Medulla oblongata (tissue), 1 donor: ENCODE results near the gene CDH23.
A peak's percentile ranks its signal among the peaks of the same experiment; 100 is the strongest.

Experiments
- DNase-seq: peaks from one replicate; pipeline ENCODE4 v3.0.0-alpha.2; 2015; ENCODE audit errors: extremely low spot score

CDH23 gene

DNA sequence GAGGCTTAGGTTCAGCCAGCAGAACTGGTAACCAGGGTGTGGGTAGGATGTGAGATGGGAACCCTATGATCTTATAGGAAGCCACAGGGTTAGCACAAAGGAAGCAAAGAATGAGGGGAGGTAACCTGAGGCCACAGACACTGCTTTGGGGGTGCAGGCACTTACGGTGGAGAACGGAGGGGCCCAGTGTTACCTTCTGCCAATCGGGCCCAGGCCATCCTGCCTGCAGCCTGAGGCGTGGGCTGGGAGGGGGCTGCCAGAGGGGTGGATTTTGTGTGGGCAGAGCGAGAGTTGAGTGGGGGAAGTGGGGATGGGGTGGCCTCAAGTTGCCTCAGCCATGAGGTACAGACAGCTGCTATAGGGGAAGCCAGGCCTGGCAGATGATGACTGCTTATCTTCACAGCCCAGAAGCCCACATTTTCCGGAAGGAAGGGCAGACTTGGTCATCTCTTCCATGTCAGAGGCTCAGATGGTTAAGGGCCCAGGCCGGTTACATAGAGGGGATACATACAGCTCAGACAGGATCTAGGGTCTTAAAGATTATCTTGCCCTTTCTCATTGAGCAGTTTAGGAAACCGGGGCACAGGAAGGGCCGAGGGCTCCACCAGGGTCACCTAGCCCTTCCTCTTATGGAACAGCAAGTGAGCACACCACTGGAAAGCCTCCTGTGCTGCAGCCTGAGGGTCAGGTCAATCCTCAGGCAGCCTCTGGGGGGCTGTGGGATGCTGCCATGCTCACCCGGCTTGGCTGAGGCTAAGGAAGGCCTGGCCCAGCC is 401.0 kb downstream of the CDH23 start:
- no peak for DNase-seq

DNA sequence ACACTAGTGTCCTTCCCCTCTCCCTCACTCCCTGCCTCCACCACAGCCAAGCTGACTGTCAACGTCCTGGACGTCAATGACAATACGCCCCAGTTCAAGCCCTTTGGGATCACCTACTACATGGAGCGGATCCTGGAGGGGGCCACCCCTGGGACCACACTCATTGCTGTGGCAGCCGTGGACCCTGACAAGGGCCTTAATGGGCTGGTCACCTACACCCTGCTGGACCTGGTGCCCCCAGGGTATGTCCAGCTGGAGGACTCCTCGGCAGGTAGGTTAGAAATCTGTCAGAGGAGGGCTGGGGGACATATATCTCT is 401.5 kb downstream of the CDH23 start:
- no peak for DNase-seq

GRCh38 chr10:71799112-71799511 is 402.4 kb downstream of the CDH23 start:
- no peak for DNase-seq

- DNase-seq, result no peak
Observed at GRCh38 chr10:71799608-71800453, 403.1 kb downstream of the CDH23 start.

DNA sequence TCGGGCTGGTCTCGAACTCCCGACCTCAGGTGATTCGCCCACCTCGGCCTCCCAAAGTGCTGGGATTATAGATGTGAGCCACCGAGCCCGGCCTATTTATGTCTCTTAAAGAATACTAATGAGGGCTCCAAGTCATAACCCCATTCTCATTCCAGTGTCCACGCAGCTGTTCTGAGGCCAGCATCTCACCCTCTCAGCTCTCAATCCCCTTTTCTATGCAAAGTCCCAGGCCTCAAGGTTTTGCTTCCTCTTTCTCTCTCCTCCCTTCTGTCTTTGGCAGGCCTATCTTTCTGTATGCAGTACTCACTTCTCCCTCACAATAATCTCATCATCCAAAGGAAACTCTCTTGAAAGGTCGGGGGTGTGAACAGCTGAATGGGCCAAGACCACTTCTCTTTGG is 404.6 kb downstream of the CDH23 start:
- DNase-seq, result no peak

DNA sequence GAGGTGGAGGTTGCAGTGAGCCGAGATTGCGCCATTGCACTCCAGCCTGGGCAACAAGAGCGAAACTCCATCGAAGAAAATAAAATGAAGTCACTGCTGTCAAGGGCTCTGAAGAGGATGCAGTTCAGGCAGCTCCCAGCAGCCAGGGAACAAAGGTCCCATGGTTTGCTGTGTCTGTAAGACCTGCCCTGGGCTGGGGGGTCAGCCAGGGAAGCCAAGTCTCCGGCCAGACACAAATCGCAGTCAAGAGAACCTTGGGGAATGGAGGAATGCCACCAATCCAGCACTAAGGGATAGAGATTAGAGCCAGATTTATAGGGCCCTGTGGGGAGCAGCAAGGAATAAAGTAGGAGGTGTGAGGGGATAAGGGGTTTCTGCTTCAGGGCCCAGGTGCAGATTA is 405.5 kb downstream of the CDH23 start:
- no peak for DNase-seq

DNA sequence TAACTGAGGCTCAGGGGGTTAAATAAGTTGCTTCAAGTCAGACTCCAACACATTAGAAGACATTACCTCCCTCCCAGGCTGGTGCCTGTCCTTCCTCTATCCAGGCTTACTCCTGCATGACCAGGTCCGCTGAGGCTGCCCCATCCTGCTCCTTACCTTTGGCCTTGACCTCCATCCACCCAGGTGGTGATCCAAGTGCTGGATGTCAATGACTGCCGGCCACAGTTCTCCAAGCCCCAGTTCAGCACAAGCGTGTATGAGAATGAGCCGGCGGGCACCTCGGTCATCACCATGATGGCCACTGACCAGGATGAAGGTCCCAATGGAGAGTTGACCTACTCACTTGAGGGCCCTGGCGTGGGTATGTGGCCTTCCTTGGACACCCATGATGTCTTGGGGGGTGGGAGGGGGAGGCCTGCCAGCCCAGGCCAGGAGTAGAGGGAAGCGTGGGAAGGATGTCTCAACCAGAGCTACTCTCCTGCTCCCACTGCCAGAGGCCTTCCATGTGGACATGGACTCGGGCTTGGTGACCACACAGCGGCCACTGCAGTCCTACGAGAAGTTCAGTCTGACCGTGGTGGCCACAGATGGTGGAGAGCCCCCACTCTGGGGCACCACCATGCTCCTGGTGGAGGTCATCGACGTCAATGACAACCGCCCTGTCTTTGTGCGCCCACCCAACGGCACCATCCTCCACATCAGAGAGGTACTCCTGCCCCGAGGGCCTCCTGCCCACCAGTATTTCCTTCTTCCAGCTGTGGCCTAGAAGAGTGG is 406.2 kb downstream of the CDH23 start:
- no peak for DNase-seq

GRCh38 chr10:71804077-71804476 is 407.4 kb downstream of the CDH23 start:
- peak; percentile 89 for DNase-seq

DNA sequence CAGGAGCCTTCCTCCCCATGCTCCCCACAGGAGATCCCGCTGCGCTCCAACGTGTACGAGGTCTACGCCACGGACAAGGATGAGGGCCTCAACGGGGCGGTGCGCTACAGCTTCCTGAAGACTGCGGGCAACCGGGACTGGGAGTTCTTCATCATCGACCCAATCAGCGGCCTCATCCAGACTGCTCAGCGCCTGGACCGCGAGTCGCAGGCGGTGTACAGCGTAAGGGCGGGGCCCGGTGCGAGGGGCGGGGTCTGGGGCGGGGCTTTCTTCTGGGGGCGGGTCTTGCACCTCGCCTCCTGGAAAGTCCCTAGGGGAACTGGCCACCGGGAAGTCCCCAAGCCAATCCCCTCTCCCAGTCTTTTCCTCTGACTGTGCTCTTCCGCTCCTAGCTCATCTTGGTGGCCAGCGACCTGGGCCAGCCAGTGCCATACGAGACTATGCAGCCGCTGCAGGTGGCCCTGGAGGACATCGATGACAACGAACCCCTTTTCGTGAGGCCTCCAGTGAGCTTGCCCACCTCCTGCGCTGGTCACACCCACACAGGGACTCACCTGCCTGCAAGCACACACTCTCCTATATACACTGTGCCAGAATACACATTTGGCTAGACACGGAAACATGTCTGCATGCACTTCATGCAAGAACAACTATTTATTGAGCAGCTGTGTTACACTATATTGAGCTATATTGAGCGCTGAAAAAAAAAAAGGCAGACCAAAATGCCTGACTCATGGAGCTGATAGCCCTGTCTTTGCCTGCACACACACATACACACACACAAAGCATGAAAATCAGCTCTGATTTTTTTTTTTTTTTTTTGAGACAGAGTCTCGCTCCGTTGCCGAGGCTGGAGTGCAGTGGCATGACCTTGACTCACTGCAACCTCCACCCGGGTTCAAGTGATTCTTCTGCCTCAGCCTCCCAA is 409.3 kb downstream of the CDH23 start:
- no peak for DNase-seq

- DNase-seq, result no peak
Observed at GRCh38 chr10:71806704-71807556, 410.2 kb downstream of the CDH23 start.

- DNase-seq, result no peak
Observed at GRCh38 chr10:71807557-71808510, 411.1 kb downstream of the CDH23 start.

DNA sequence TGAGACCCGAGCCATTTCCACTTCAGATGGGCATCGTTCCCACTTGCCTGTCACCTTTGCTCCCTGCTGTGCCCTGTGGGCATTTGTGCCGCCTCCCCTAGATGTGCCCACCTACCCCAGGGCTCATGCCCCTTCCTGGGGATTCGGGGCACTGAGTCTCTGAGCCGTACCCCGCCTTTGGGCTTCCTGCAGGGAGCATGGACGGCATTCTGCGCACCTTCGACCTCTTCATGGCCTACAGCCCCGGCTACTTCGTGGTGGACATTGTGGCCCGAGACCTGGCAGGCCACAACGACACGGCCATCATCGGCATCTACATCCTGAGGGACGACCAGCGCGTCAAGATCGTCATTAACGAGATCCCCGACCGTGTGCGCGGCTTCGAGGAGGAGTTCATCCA is 412.9 kb downstream of the CDH23 start:
- no peak for DNase-seq

GRCh38 chr10:71810048-71810750 is 413.5 kb downstream of the CDH23 start:
- DNase-seq, result no peak

DNA sequence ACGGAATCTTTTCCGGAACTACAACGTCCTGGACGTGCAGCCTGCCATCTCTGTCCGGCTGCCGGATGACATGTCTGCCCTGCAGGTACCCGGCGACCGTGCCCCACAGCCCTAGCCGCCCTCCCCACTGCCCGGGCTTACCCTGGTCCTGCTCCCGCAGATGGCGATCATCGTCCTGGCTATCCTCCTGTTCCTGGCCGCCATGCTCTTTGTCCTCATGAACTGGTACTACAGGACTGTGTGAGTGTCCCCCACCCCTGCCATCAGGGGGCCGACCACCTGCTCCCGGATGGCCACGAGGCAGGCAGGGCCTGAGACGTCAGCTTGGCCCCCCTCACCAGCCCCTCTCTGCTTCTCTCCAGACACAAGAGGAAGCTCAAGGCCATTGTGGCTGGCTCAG is 414.6 kb downstream of the CDH23 start:
- DNase-seq, result no peak

- peak; percentile 81 for DNase-seq
Observed at GRCh38 chr10:71812016-71812912, 415.5 kb downstream of the CDH23 start.

- DNase-seq, result no peak
Observed at GRCh38 chr10:71812913-71813590, 416.3 kb downstream of the CDH23 start.

DNA sequence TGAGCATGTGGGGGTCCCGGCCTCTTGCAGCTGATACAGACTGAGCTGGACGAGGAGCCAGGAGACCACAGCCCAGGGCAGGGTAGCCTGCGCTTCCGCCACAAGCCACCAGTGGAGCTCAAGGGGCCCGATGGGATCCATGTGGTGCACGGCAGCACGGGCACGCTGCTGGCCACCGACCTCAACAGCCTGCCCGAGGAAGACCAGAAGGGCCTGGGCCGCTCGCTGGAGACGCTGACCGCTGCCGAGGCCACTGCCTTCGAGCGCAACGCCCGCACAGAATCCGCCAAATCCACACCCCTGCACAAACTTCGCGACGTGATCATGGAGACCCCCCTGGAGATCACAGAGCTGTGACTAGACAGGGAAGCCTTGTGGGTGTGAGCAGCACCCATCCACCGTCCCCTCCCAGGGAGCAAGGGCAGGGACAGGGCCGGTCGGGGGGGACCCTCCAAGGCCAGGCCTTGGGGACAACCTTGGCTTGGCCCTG is 418.2 kb downstream of the CDH23 start:
- DNase-seq, result no peak
